ENCODE data around the gene ARL2.

The ARL2 gene

DNA sequence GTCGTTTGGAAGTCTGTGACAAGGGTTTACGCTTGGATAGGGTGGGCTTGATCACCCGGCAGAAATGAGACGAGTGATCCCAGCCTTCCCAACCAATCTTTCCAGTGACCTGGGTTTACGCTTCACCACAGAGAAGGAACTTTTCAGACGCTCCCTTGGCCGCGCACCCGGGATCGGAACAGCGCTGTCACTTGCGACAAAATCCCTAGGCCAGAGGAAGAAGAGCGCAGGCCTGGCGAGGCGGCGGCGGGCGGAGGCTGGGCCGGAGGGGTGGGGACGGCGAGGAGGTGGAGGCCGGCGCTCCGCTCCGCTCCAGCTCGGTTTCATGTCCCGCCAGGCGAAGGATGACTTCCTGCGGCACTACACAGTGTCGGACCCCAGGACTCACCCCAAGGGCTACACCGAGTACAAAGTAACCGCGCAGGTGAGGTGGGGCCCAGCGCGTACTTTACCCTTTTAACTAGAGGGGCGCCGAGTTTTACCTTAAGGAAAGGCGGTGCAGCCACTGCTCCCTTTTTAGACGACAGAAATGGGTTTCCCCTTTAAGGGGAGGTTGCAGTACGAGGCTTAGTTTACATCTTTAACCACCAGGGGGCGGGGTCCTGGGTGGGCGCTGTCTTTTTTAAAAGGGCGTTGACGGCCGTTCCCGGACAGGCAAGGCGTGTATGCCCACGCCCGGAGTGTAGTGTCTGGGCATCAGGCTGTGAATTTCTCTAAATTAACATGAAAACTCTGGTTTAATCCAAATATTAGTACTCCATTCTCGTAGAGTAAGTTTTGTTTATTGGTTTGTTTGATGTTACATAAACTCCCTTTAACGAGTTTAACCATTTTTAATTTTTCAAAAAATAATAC lies 13.5 kb downstream of the ARL2 start, which contains the start of gene SNX15:
Gene SNX15 (plus strand): TSS at position 227 of the 855 bp plus-strand sequence. CDS start 99 bp downstream, at position 326.
- Histone ChIP-seq H3K4me3 (peak within 1 kb of the TSS; percentile 84), H3K27ac (no peak within 1 kb of the TSS; the same call in 1 of the 2 replicates), H3K36me3 (ENCODE audit: insufficient read depth, low read length) (no peaks in the 10 kb centered on the region), H3K9ac (ENCODE audit: insufficient read length) (peak within 1 kb of the TSS; percentile 67), H3K9me3 (ENCODE audit: low read depth, low read length) (no peaks in the 10 kb centered on the region)
- peak; percentile 95 for DNase-seq (ENCODE audit: low read depth, low spot score)
- TF ChIP-seq EZH2 (IDR thresholded peaks at IDR 0.05) = no peak
- no peak for TF ChIP-seq FOXP2 (optimal IDR thresholded peaks at IDR 0.05; ENCODE audit: control extremely low read depth, extremely low read length, insufficient read depth)
- peak; percentile 55 for TF ChIP-seq POLR2AphosphoS5 (IDR thresholded peaks at IDR 0.05; ENCODE audit: borderline replicate concordance, low read depth, low read length)

DNA sequence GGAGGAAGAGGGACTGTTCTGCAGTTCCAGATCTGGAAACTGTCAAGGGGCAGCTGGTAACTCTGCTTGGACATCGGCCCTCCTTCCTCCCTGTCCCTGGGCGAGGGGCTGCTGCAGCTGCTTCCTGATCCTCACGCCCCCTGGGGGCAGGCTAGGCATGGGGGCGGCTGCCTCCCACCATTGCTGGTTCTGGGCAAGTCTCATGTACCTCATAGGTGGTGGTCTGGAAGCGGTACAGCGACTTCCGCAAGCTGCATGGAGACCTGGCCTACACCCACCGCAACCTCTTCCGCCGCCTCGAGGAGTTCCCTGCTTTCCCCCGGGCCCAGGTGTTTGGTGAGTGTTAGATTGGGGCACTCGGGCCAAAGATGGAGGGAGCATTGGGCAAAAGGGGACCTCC lies 18.3 kb downstream of the ARL2 start:
- Histone ChIP-seq H3K36me3 (ENCODE audit: insufficient read depth, low read length) (no peaks in the 10 kb centered on the region), H3K4me3 (no peak overlapping the region), H3K9ac (ENCODE audit: insufficient read length) (no peak overlapping the region), H3K27ac (no peak overlapping the region), H3K9me3 (ENCODE audit: low read depth, low read length) (no peaks in the 10 kb centered on the region)
- no peak for DNase-seq (ENCODE audit: low read depth, low spot score)
- no peak for TF ChIP-seq FOXP2 (optimal IDR thresholded peaks at IDR 0.05; ENCODE audit: control extremely low read depth, extremely low read length, insufficient read depth)
- TF ChIP-seq EZH2 (IDR thresholded peaks at IDR 0.05) = no peak
- TF ChIP-seq POLR2AphosphoS5 (IDR thresholded peaks at IDR 0.05; ENCODE audit: borderline replicate concordance, low read depth, low read length) = no peak

DNA sequence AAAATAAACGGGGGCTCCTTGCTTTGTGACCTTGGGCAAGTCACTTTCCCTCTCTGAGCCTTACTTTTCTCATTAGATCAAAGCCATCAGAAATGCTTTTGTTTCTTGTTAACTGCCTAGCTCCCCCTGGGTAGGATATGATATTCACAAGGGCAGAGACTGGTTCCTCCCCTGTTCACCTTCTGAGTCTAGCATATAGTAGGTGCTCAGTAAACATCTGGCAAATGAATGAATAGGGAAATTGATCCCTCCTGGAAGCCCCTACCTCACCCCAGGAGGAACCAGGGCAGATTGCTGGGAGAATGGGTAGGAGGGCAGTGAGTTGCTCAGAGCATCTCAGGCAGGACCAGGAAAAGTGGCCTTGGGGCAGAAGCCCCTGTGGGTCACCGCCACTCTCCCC lies 20.5 kb downstream of the ARL2 start:
- Histone ChIP-seq H3K9ac (ENCODE audit: insufficient read length) (no peak overlapping the region), H3K27ac (no peak overlapping the region), H3K9me3 (ENCODE audit: low read depth, low read length) (no peaks in the 10 kb centered on the region), H3K36me3 (ENCODE audit: insufficient read depth, low read length) (no peaks in the 10 kb centered on the region), H3K4me3 (no peak overlapping the region)
- TF ChIP-seq POLR2AphosphoS5 (IDR thresholded peaks at IDR 0.05; ENCODE audit: borderline replicate concordance, low read depth, low read length) (no peak), FOXP2 (optimal IDR thresholded peaks at IDR 0.05; ENCODE audit: control extremely low read depth, extremely low read length, insufficient read depth) (no peak), EZH2 (IDR thresholded peaks at IDR 0.05) (no peak)
- no peak for DNase-seq (ENCODE audit: low read depth, low spot score)

DNA sequence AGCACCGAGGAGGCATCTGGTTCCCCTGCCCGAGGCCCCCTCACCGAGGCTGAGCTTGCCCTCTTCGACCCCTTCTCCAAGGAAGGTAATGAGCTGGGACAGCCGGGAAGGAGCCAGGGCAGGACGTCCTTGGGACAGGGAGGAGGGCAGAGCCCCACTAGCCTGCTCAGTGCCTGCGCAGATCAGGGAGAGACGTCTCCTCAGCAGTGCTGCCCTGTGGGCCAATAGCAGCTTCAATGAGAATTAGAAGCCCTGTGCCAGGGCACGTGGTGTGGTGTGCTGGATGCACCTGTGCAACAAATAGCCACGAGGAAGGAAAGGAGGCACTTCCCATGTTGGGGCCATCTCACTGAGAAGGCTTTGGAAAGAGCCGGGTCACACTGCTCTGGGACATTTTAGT lies 21.6 kb downstream of the ARL2 start:
- H3K27ac ChIP-seq = no peak overlapping the region
- no peak overlapping the region for H3K9ac ChIP-seq (ENCODE audit: insufficient read length)
- no peak overlapping the region for H3K4me3 ChIP-seq
- no peak for TF ChIP-seq POLR2AphosphoS5 (IDR thresholded peaks at IDR 0.05; ENCODE audit: borderline replicate concordance, low read depth, low read length)
- no peak for TF ChIP-seq FOXP2 (optimal IDR thresholded peaks at IDR 0.05; ENCODE audit: control extremely low read depth, extremely low read length, insufficient read depth)
- no peak for TF ChIP-seq EZH2 (IDR thresholded peaks at IDR 0.05)
- H3K36me3 ChIP-seq (ENCODE audit: insufficient read depth, low read length) = no peaks in the 10 kb centered on the region
- no peaks in the 10 kb centered on the region for H3K9me3 ChIP-seq (ENCODE audit: low read depth, low read length)
- no peak for DNase-seq (ENCODE audit: low read depth, low spot score)

DNA sequence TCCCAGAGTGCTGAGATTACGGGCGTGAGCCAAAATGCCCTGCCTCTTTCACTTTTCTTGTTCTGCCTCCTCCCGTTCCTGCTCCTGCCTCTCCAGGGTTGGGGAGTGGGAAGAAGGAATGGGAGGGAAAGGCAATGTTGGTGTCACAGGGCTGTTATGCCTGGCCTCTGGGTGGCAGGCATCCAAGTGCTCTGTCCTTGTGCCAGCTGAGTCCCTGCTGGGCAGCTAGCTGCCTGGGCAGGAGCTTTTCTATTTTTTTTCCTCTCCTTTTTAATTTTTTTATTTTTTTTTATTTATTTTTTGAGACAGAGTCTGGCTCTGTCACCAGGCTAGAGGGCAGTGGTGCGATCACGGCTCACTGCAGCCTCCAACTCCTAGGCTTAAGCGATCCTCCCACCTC lies 23.0 kb downstream of the ARL2 start:
- Histone ChIP-seq H3K9ac (ENCODE audit: insufficient read length) (no peak overlapping the region), H3K4me3 (no peak overlapping the region), H3K36me3 (ENCODE audit: insufficient read depth, low read length) (no peaks in the 10 kb centered on the region), H3K27ac (no peak overlapping the region), H3K9me3 (ENCODE audit: low read depth, low read length) (no peaks in the 10 kb centered on the region)
- TF ChIP-seq POLR2AphosphoS5 (IDR thresholded peaks at IDR 0.05; ENCODE audit: borderline replicate concordance, low read depth, low read length) = no peak
- no peak for TF ChIP-seq FOXP2 (optimal IDR thresholded peaks at IDR 0.05; ENCODE audit: control extremely low read depth, extremely low read length, insufficient read depth)
- no peak for TF ChIP-seq EZH2 (IDR thresholded peaks at IDR 0.05)
- no peak for DNase-seq (ENCODE audit: low read depth, low spot score)

DNA sequence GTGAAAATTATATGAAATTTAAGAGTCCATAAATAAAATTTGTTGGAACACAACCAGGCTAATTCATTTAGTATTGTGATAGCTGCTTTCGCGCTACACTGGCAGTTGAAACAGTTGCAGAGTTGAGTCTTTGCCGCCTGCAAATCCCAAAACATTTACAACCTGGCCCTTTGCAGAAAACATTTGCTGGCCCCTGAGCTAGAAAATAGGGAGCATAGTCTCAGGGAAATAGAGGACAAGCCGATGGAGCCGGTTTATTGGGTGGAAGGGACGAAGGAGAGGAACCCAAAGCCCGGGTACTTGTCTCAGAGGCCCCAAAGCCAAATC lies 26.5 kb downstream of the ARL2 start:
- Histone ChIP-seq H3K9me3 (ENCODE audit: low read depth, low read length) (no peaks in the 10 kb centered on the region), H3K4me3 (peak overlapping the region; percentile 94), H3K27ac (peak overlapping the region; percentile 93), H3K36me3 (ENCODE audit: insufficient read depth, low read length) (peaks cover 13% of the 10 kb centered on the region), H3K9ac (ENCODE audit: insufficient read length) (peak overlapping the region; percentile 92)
- TF ChIP-seq POLR2AphosphoS5 (IDR thresholded peaks at IDR 0.05; ENCODE audit: borderline replicate concordance, low read depth, low read length) (no peak), FOXP2 (optimal IDR thresholded peaks at IDR 0.05; ENCODE audit: control extremely low read depth, extremely low read length, insufficient read depth) (no peak), EZH2 (IDR thresholded peaks at IDR 0.05) (no peak)
- no peak for DNase-seq (ENCODE audit: low read depth, low spot score)

DNA sequence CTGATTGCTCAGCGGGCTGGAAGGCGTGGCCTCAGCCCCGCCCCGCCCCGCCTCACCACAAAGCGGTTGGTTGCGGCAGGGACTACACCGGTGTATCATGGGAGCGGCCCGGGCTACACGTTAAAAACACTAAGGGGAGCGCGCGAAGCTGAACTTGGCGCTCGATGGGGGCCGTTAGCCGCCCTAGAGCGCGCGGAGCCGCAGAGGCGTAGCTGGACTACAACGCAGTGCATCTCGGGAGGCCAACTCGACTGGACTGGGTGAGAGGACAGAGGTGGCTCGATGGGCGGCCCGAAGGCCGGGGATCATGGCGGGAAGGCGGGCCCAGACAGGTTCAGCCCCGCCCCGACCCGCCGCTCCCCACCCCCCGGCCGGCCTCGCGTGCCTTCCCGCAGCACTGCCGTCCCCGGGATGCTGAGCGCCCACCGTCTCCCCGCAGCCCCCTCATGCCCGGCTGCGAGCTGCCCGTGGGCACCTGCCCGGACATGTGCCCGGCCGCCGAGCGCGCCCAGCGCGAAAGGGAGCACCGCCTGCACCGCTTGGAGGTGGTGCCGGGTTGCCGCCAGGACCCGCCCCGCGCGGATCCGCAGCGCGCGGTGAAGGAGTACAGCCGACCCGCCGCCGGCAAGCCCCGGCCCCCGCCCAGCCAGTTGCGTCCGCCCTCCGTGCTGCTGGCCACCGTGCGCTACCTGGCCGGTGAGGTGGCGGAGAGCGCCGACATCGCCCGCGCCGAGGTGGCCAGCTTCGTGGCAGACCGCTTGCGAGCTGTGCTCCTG lies 27.1 kb downstream of the ARL2 start, which contains the start of gene SAC3D1:
Gene SAC3D1 (plus strand): TSS at position 364 of the 776 bp plus-strand sequence. CDS start 83 bp downstream, at position 447.
- TF ChIP-seq EZH2 (IDR thresholded peaks at IDR 0.05) (no peak), POLR2AphosphoS5 (IDR thresholded peaks at IDR 0.05; ENCODE audit: borderline replicate concordance, low read depth, low read length) (peak; percentile 87)
- DNase-seq (ENCODE audit: low read depth, low spot score) = peak; percentile 56
- H3K9me3 ChIP-seq (ENCODE audit: low read depth, low read length) = no peaks in the 10 kb centered on the region
- H3K27ac ChIP-seq = peak within 1 kb of the TSS; percentile 93
- H3K9ac ChIP-seq (ENCODE audit: insufficient read length) = peak within 1 kb of the TSS; percentile 92
- peak within 1 kb of the TSS; percentile 94 for H3K4me3 ChIP-seq
- H3K36me3 ChIP-seq (ENCODE audit: insufficient read depth, low read length) = peaks cover 13% of the 10 kb centered on the region

DNA sequence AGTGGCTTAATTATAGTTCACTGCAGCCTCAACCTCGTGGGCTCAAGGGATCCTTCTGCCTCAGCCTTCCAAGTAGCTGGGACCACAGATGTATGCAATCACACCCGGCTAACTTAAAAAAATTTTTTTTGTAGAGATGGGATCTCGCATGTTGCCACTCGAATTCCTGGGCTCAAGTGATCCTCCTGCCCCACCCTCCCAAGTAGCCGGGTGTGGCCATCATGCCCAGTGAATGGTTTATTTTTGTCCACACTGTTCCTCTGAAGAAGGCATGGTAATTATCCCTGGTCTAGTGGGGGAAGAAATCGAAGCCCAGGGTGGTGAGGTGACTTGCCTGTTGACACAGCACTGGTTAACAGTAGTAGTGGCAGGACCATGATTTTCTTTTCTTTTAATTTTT lies 28.9 kb downstream of the ARL2 start:
- Histone ChIP-seq H3K36me3 (ENCODE audit: insufficient read depth, low read length) (peaks cover 13% of the 10 kb centered on the region), H3K9ac (ENCODE audit: insufficient read length) (no peak overlapping the region)
- TF ChIP-seq EZH2 (IDR thresholded peaks at IDR 0.05) (no peak), POLR2AphosphoS5 (IDR thresholded peaks at IDR 0.05; ENCODE audit: borderline replicate concordance, low read depth, low read length) (no peak), FOXP2 (optimal IDR thresholded peaks at IDR 0.05; ENCODE audit: control extremely low read depth, extremely low read length, insufficient read depth) (no peak)

More for the DNA sequence above, 28.9 kb downstream of the ARL2 start:
- DNase-seq (ENCODE audit: low read depth, low spot score) = no peak
- Histone ChIP-seq H3K27ac (no peak overlapping the region), H3K4me3 (no peak overlapping the region), H3K9me3 (ENCODE audit: low read depth, low read length) (no peaks in the 10 kb centered on the region)

Measured in SK-N-MC (cell line).